Measurements from ENCODE around the gene GAST.
A peak's percentile ranks its signal among the peaks of the same experiment; 100 is the strongest.
"Not testable (repeated sequence)": the region's sequence is repeated elsewhere in the genome, so short reads cannot be mapped to it uniquely, and the experiment has no call there.

GAST gene

GRCh38 chr17:41695954-41696757 lies 16.0 kb upstream of the GAST start:
- peaks cover 22 to 31% of the 10 kb centered on the region in 2 donors for H3K36me3 ChIP-seq (ENCODE audit: control insufficient read depth in 2 of 2, insufficient read depth in 2 of 2, low read length in 2 of 2)
- no peak overlapping the region for H3K9ac ChIP-seq (ENCODE audit: low read length in 2 of 2)
- peaks cover 18% of the 10 kb centered on the region for H3K4me1 ChIP-seq (ENCODE audit: control insufficient read depth, insufficient read depth, low read length)
- no peaks in the 10 kb centered on the region for H3K9me3 ChIP-seq (ENCODE audit: control insufficient read depth in 2 of 2, low read length in 2 of 2)
- no peaks in the 10 kb centered on the region for H3K27me3 ChIP-seq (ENCODE audit: control insufficient read depth in 1 of 2, insufficient read depth in 2 of 2, low read length in 2 of 2)
- no peak overlapping the region for H3K27ac ChIP-seq (ENCODE audit: low read length)
- no peak overlapping the region for H3K4me3 ChIP-seq (ENCODE audit: low read length in 2 of 2)

GRCh38 chr17:41697122-41697962 lies 14.8 kb upstream of the GAST start:
- no peak overlapping the region for H3K27ac ChIP-seq (ENCODE audit: low read length)
- H3K4me3 ChIP-seq (ENCODE audit: low read length in 2 of 2), result no peak overlapping the region

GRCh38 chr17:41700843-41701242 lies 11.3 kb upstream of the GAST start:
- H3K4me1 ChIP-seq (ENCODE audit: control insufficient read depth, insufficient read depth, low read length), result peaks cover 22% of the 10 kb centered on the region
- not testable (repeated sequence) for H3K9me3 ChIP-seq (ENCODE audit: control insufficient read depth in 2 of 2, low read length in 2 of 2); H3K27me3 ChIP-seq (ENCODE audit: control insufficient read depth in 1 of 2, insufficient read depth in 2 of 2, low read length in 2 of 2); H3K4me3 ChIP-seq (ENCODE audit: low read length in 2 of 2); H3K9ac ChIP-seq (ENCODE audit: low read length in 2 of 2); H3K27ac ChIP-seq (ENCODE audit: low read length); H3K36me3 ChIP-seq (ENCODE audit: control insufficient read depth in 2 of 2, insufficient read depth in 2 of 2, low read length in 2 of 2)

More at GRCh38 chr17:41697122-41697962, 14.8 kb upstream of the GAST start:
- H3K36me3 ChIP-seq (ENCODE audit: control insufficient read depth in 2 of 2, insufficient read depth in 2 of 2, low read length in 2 of 2), result peaks cover 10 to 21% of the 10 kb centered on the region in 2 donors
- H3K4me1 ChIP-seq (ENCODE audit: control insufficient read depth, insufficient read depth, low read length), result peaks cover 16% of the 10 kb centered on the region
- H3K27me3 ChIP-seq (ENCODE audit: control insufficient read depth in 1 of 2, insufficient read depth in 2 of 2, low read length in 2 of 2), result no peaks in the 10 kb centered on the region
- H3K9ac ChIP-seq (ENCODE audit: low read length in 2 of 2), result peak overlapping the region in 1 of 2 donors; percentile 51
- no peaks in the 10 kb centered on the region for H3K9me3 ChIP-seq (ENCODE audit: control insufficient read depth in 2 of 2, low read length in 2 of 2)

GRCh38 chr17:41702712-41703111 lies 9.4 kb upstream of the GAST start:
- no peaks in the 10 kb centered on the region for H3K36me3 ChIP-seq (ENCODE audit: control insufficient read depth in 2 of 2, insufficient read depth in 2 of 2, low read length in 2 of 2)

GRCh38 chr17:41705271-41705991 lies 6.7 kb upstream of the GAST start:
- Histone ChIP-seq H3K27ac (ENCODE audit: low read length) (no peak overlapping the region), H3K4me3 (ENCODE audit: low read length in 2 of 2) (no peak overlapping the region), H3K9ac (ENCODE audit: low read length in 2 of 2) (no peak overlapping the region), H3K4me1 (ENCODE audit: control insufficient read depth, insufficient read depth, low read length) (peaks cover 6% of the 10 kb centered on the region), H3K27me3 (ENCODE audit: control insufficient read depth in 1 of 2, insufficient read depth in 2 of 2, low read length in 2 of 2) (no peaks in the 10 kb centered on the region), H3K9me3 (ENCODE audit: control insufficient read depth in 2 of 2, low read length in 2 of 2) (no peaks in the 10 kb centered on the region), H3K36me3 (ENCODE audit: control insufficient read depth in 2 of 2, insufficient read depth in 2 of 2, low read length in 2 of 2) (no peaks in the 10 kb centered on the region)

More at GRCh38 chr17:41702712-41703111, 9.4 kb upstream of the GAST start:
- Histone ChIP-seq H3K9ac (ENCODE audit: low read length in 2 of 2) (no peak overlapping the region), H3K4me3 (ENCODE audit: low read length in 2 of 2) (no peak overlapping the region), H3K9me3 (ENCODE audit: control insufficient read depth in 2 of 2, low read length in 2 of 2) (no peaks in the 10 kb centered on the region), H3K4me1 (ENCODE audit: control insufficient read depth, insufficient read depth, low read length) (peaks cover 6% of the 10 kb centered on the region), H3K27me3 (ENCODE audit: control insufficient read depth in 1 of 2, insufficient read depth in 2 of 2, low read length in 2 of 2) (no peaks in the 10 kb centered on the region), H3K27ac (ENCODE audit: low read length) (no peak overlapping the region)

GRCh38 chr17:41707803-41708669 lies 4.1 kb upstream of the GAST start:
- Histone ChIP-seq H3K9me3 (ENCODE audit: control insufficient read depth in 2 of 2, low read length in 2 of 2) (no peaks in the 10 kb centered on the region), H3K27me3 (ENCODE audit: control insufficient read depth in 1 of 2, insufficient read depth in 2 of 2, low read length in 2 of 2) (peaks cover 0 to 2% of the 10 kb centered on the region in 2 donors)

GRCh38 chr17:41710472-41711090 lies 1.6 kb upstream of the GAST start:
- H3K27ac ChIP-seq (ENCODE audit: low read length), result no peak overlapping the region
- H3K9me3 ChIP-seq (ENCODE audit: control insufficient read depth in 2 of 2, low read length in 2 of 2), result no peaks in the 10 kb centered on the region
- no peak overlapping the region for H3K4me3 ChIP-seq (ENCODE audit: low read length in 2 of 2)
- H3K9ac ChIP-seq (ENCODE audit: low read length in 2 of 2), result no peak overlapping the region
- peaks cover under 1% of the 10 kb centered on the region for H3K4me1 ChIP-seq (ENCODE audit: control insufficient read depth, insufficient read depth, low read length)
- H3K27me3 ChIP-seq (ENCODE audit: control insufficient read depth in 1 of 2, insufficient read depth in 2 of 2, low read length in 2 of 2), result peaks cover 0 to 2% of the 10 kb centered on the region in 2 donors
- H3K36me3 ChIP-seq (ENCODE audit: control insufficient read depth in 2 of 2, insufficient read depth in 2 of 2, low read length in 2 of 2), result no peaks in the 10 kb centered on the region

More at GRCh38 chr17:41707803-41708669, 4.1 kb upstream of the GAST start:
- Histone ChIP-seq H3K4me3 (ENCODE audit: low read length in 2 of 2) (no peak overlapping the region), H3K27ac (ENCODE audit: low read length) (no peak overlapping the region), H3K4me1 (ENCODE audit: control insufficient read depth, insufficient read depth, low read length) (peaks cover 6% of the 10 kb centered on the region), H3K36me3 (ENCODE audit: control insufficient read depth in 2 of 2, insufficient read depth in 2 of 2, low read length in 2 of 2) (no peaks in the 10 kb centered on the region), H3K9ac (ENCODE audit: low read length in 2 of 2) (no peak overlapping the region)

GRCh38 chr17:41717408-41718286 lies 5.5 kb downstream of the GAST start:
- no peaks in the 10 kb centered on the region for H3K27me3 ChIP-seq (ENCODE audit: control insufficient read depth in 1 of 2, insufficient read depth in 2 of 2, low read length in 2 of 2)

GRCh38 chr17:41718287-41718645 lies 6.1 kb downstream of the GAST start:
- peaks cover 2% of the 10 kb centered on the region for H3K4me1 ChIP-seq (ENCODE audit: control insufficient read depth, insufficient read depth, low read length)
- H3K9ac ChIP-seq (ENCODE audit: low read length in 2 of 2), result no peak overlapping the region
- no peaks in the 10 kb centered on the region for H3K27me3 ChIP-seq (ENCODE audit: control insufficient read depth in 1 of 2, insufficient read depth in 2 of 2, low read length in 2 of 2)
- H3K4me3 ChIP-seq (ENCODE audit: low read length in 2 of 2), result no peak overlapping the region
- no peaks in the 10 kb centered on the region for H3K9me3 ChIP-seq (ENCODE audit: control insufficient read depth in 2 of 2, low read length in 2 of 2)
- H3K36me3 ChIP-seq (ENCODE audit: control insufficient read depth in 2 of 2, insufficient read depth in 2 of 2, low read length in 2 of 2), result no peaks in the 10 kb centered on the region
- H3K27ac ChIP-seq (ENCODE audit: low read length), result no peak overlapping the region

More at GRCh38 chr17:41717408-41718286, 5.5 kb downstream of the GAST start:
- Histone ChIP-seq H3K9me3 (ENCODE audit: control insufficient read depth in 2 of 2, low read length in 2 of 2) (no peaks in the 10 kb centered on the region), H3K36me3 (ENCODE audit: control insufficient read depth in 2 of 2, insufficient read depth in 2 of 2, low read length in 2 of 2) (no peaks in the 10 kb centered on the region), H3K4me1 (ENCODE audit: control insufficient read depth, insufficient read depth, low read length) (peaks cover 2% of the 10 kb centered on the region), H3K4me3 (ENCODE audit: low read length in 2 of 2) (no peak overlapping the region), H3K27ac (ENCODE audit: low read length) (no peak overlapping the region), H3K9ac (ENCODE audit: low read length in 2 of 2) (no peak overlapping the region)
